Subcutaneous abdominal adipose tissue (tissue), 5 donors: ENCODE measurements around the gene SLC2A9.

ENCODE experiments used
- H3K27ac ChIP-seq: one replicate; pipeline ENCODE4 v1.7.0; 2013; ENCODE audit warnings: low read depth, mild to moderate bottlenecking, inconsistent platforms, low read length, moderate library complexity
- H3K27me3 ChIP-seq, 5 donors: one replicate each; pipeline ENCODE4 v1.7.0; 2013; ENCODE audit warnings: low read length in 5 of 5, inconsistent platforms in 1 of 5; ENCODE audit not compliant: control insufficient read depth in 5 of 5, insufficient read depth in 4 of 5
- H3K36me3 ChIP-seq, 5 donors: one replicate each; pipeline ENCODE4 v1.7.0; 2013; ENCODE audit warnings: low read length in 5 of 5; ENCODE audit not compliant: control insufficient read depth in 5 of 5, insufficient read depth in 5 of 5
- H3K4me1 ChIP-seq, 5 donors: one replicate each; pipeline ENCODE4 v1.7.0; 2013; ENCODE audit warnings: low read length in 5 of 5, mild to moderate bottlenecking in 3 of 5, moderate library complexity in 1 of 5; ENCODE audit not compliant: control insufficient read depth in 5 of 5, insufficient read depth in 5 of 5
- H3K4me3 ChIP-seq, 5 donors: one replicate each; pipeline ENCODE4 v1.7.0; 2013; ENCODE audit warnings: low read length in 5 of 5, low read depth in 1 of 5
- H3K9ac ChIP-seq, 5 donors: one replicate each; pipeline ENCODE4 v1.7.0; 2013; ENCODE audit warnings: low read length in 5 of 5, mild to moderate bottlenecking in 4 of 5, moderate library complexity in 3 of 5
- H3K9me3 ChIP-seq, 5 donors: one replicate each; pipeline ENCODE4 v1.7.0; 2013; ENCODE audit warnings: low read length in 5 of 5; ENCODE audit not compliant: control insufficient read depth in 5 of 5
- donor health status: healthy.
- donor health status: healthy.
- donor health status: healthy.
- donor health status: healthy.
- donor health status: healthy.

SLC2A9 gene

GRCh38 chr4:10056334-10057022 lies 35.2 kb upstream of the SLC2A9 start:
- Histone ChIP-seq H3K9ac (no peak overlapping the region), H3K27ac (no peak overlapping the region), H3K36me3 (no peaks in the 10 kb centered on the region), H3K4me1 (peaks cover 0 to 16% (median 0%) of the 10 kb centered on the region in 5 donors), H3K9me3 (no peaks in the 10 kb centered on the region), H3K4me3 (no peak overlapping the region), H3K27me3 (peaks cover 0 to 3% (median 0%) of the 10 kb centered on the region in 5 donors)

DNA sequence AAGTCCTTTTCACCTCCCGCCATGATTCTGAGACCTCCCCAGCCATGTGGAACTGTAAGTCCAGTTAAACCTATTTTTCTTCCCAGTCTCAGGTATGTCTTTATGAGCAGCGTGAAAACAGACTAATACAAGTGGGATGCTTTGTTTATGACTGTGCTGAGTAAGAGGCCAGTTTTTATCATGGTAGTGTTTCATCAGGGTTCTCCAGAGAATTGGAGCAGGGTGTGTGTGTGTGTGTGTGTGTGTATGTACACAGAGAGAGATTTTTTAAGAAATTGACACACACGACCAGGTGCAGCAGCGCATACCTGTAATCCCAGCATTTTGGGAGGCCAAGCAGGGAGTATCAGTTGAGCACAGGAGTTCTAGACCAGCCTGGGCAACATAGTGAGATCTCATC lies 34.6 kb upstream of the SLC2A9 start:
- Histone ChIP-seq H3K27me3 (peaks cover 0 to 5% (median under 1%) of the 10 kb centered on the region in 5 donors), H3K4me3 (no peak overlapping the region), H3K9ac (no peak overlapping the region), H3K27ac (no peak overlapping the region), H3K36me3 (no peaks in the 10 kb centered on the region), H3K4me1 (peaks cover 0 to 16% (median 0%) of the 10 kb centered on the region in 5 donors), H3K9me3 (no peaks in the 10 kb centered on the region)

GRCh38 chr4:10054571-10055041 lies 33.3 kb upstream of the SLC2A9 start:
- Histone ChIP-seq H3K27ac (no peak overlapping the region), H3K9me3 (no peaks in the 10 kb centered on the region), H3K36me3 (no peaks in the 10 kb centered on the region), H3K4me1 (peaks cover 0 to 16% (median 0%) of the 10 kb centered on the region in 5 donors), H3K4me3 (no peak overlapping the region), H3K9ac (no peak overlapping the region), H3K27me3 (peaks cover 0 to 5% (median 3%) of the 10 kb centered on the region in 5 donors)

DNA sequence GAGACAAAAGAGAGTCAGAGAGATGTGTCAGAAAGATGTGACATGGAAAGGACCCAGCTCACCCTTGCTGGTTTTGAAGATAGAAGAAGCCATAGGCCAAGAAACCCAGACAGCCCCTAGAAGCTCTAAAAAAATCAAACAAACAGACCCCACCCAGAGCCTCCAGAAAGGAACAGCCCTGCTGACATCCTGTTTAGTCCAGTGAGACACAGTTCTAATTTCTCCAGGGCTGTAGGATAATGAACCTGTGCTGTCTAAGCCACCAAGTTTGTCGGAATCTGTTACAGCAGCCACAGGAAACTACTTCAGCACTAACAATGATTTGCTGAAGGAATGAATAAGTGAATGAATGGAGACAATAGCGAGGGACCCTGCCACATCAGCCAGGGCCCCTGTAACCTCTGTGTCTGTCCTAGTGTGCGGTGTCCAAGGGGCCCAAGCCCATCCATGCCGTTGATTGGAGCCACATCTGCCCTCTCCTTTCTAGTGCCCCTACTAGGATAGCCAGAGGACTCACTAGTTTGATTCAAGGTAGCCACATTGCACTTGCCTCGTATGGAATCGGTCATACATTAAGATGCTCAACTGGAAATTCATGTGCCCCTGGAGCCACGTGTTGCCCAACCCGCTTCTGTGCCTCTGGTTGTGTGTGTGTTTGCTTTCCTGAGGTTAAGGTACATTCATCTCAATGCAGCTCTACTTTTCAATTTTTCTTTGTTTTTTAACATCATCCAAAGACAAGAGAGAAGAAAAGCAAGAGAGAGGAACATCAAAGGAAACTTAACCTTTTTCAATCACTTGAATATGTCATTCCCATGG lies 32.5 kb upstream of the SLC2A9 start:
- H3K36me3 ChIP-seq = no peaks in the 10 kb centered on the region
- H3K9me3 ChIP-seq = no peaks in the 10 kb centered on the region
- no peak overlapping the region for H3K27ac ChIP-seq
- H3K4me1 ChIP-seq = peaks cover 0 to 16% (median 0%) of the 10 kb centered on the region in 5 donors
- H3K27me3 ChIP-seq = peaks cover 0 to 5% (median 3%) of the 10 kb centered on the region in 5 donors
- no peak overlapping the region for H3K4me3 ChIP-seq
- H3K9ac ChIP-seq = no peak overlapping the region

DNA sequence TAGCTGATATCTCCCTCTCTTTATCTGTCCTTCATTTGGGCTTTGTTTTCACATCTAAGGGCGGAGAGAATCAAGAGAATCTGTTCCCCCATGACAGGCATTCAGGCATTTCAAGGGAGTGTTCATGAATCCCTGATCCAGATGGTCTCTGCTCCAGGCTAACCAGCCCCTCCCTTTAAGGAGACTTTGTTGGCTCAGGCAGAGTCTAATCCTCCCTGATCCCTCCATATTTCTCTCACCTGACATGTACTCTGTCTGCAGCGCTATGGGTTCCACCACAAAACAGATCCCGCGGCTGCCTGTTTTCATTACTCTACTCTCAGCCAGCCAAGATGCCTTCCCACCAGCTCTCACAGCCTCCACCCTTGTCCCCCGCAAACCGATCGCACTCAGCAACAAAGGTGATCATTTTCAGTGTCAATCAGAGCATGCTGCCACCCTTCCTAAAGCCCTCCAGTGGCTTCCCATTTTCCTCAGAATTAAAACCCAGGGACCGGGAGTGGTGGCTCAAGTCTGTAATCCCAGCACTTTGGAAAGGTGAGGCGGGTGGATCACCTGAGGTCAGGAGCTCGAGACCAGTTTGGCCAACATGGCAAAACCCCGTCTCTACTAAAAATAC lies 30.3 kb upstream of the SLC2A9 start:
- H3K4me1 ChIP-seq = peaks cover 0 to 22% (median 0%) of the 10 kb centered on the region in 5 donors
- no peak overlapping the region for H3K4me3 ChIP-seq
- H3K9me3 ChIP-seq = no peaks in the 10 kb centered on the region
- H3K36me3 ChIP-seq = no peaks in the 10 kb centered on the region
- H3K27me3 ChIP-seq = peaks cover 0 to 5% (median 3%) of the 10 kb centered on the region in 5 donors
- H3K9ac ChIP-seq = no peak overlapping the region
- no peak overlapping the region for H3K27ac ChIP-seq

GRCh38 chr4:10050721-10051120 lies 29.4 kb upstream of the SLC2A9 start:
- Histone ChIP-seq H3K4me1 (peaks cover 0 to 22% (median 0%) of the 10 kb centered on the region in 5 donors), H3K9me3 (no peaks in the 10 kb centered on the region), H3K27ac (no peak overlapping the region), H3K27me3 (peaks cover 0 to 5% (median 3%) of the 10 kb centered on the region in 5 donors), H3K9ac (no peak overlapping the region), H3K4me3 (no peak overlapping the region), H3K36me3 (no peaks in the 10 kb centered on the region)

GRCh38 chr4:10050261-10050661 lies 29.0 kb upstream of the SLC2A9 start:
- H3K9ac ChIP-seq = no peak overlapping the region
- H3K4me3 ChIP-seq = no peak overlapping the region
- no peak overlapping the region for H3K27ac ChIP-seq
- peaks cover 0 to 5% (median 3%) of the 10 kb centered on the region in 5 donors for H3K27me3 ChIP-seq
- H3K9me3 ChIP-seq = no peaks in the 10 kb centered on the region
- no peaks in the 10 kb centered on the region for H3K36me3 ChIP-seq
- peaks cover 0 to 22% (median 0%) of the 10 kb centered on the region in 5 donors for H3K4me1 ChIP-seq

GRCh38 chr4:10048941-10049697 lies 27.8 kb upstream of the SLC2A9 start:
- Histone ChIP-seq H3K4me1 (peaks cover 0 to 12% (median 0%) of the 10 kb centered on the region in 5 donors), H3K27me3 (peaks cover 0 to 5% (median 3%) of the 10 kb centered on the region in 5 donors)

GRCh38 chr4:10047967-10048366 lies 26.7 kb upstream of the SLC2A9 start:
- Histone ChIP-seq H3K27ac (no peak overlapping the region), H3K27me3 (peaks cover 0 to 5% (median 3%) of the 10 kb centered on the region in 5 donors), H3K9ac (no peak overlapping the region), H3K36me3 (no peaks in the 10 kb centered on the region), H3K4me3 (no peak overlapping the region), H3K9me3 (no peaks in the 10 kb centered on the region), H3K4me1 (peaks cover 0 to 6% (median 0%) of the 10 kb centered on the region in 5 donors)

More at GRCh38 chr4:10048941-10049697, 27.8 kb upstream of the SLC2A9 start:
- H3K9me3 ChIP-seq = no peaks in the 10 kb centered on the region
- H3K27ac ChIP-seq = no peak overlapping the region
- H3K4me3 ChIP-seq = no peak overlapping the region
- H3K36me3 ChIP-seq = no peaks in the 10 kb centered on the region
- H3K9ac ChIP-seq = no peak overlapping the region
